Hepatocyte (in vitro differentiated cells): ENCODE measurements around the gene MPZL1.

Experiments
- CTCF ChIP-seq: fragments of 200-600 bp; sonication (generic); IDR thresholded peaks from 2 replicates; pipeline ENCODE4 v1.5.1; 2016; ENCODE audit warnings: antibody characterized with exemption, mild to moderate bottlenecking; ENCODE audit not compliant: poor library complexity
- EZH2 ChIP-seq: fragments of 200-600 bp; sonication (generic); IDR thresholded peaks from 2 replicates; pipeline ENCODE4 v1.6.1; 2016; ENCODE audit warnings: antibody characterized with exemption, mild to moderate bottlenecking, borderline replicate concordance

DNA sequence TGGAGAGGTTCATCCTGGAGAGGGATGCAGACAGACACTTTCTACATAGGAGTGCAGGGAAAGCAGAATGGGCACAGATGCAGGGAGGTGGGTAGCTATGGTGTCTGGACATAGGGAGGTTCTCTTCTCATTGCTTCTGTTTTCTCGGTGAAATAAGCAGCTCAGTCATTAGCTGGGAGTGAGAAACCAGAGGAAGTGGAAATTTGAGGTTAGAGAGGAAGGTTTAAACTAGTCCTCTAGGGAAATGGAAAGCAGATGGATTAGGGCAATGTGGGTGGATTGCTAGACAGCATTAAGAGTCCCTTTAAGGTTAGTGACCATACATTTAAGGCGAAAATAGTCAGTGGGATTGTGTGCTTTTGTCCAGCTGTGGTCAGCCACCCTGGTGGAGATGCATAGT, 39.6 kb downstream of the MPZL1 start:
- TF ChIP-seq CTCF (no peak), EZH2 (no peak)
